NCI-H1105 (cell line): ENCODE results near the gene TXNL4B.
A peak's percentile ranks its signal among the peaks of the same experiment; 100 is the strongest.
"Not testable (repeated sequence)": the region's sequence is repeated elsewhere in the genome, so short reads cannot be mapped to it uniquely, and the experiment has no call there.

ENCODE experiments used
- DNase-seq: peaks from one replicate; lab custom pipeline; 2025; lab: John Stamatoyannopoulos, UW

The TXNL4B gene

GRCh38 chr16:72112452-72112792 is 19.0 kb upstream of the TXNL4B start:
- no peak for DNase-seq

GRCh38 chr16:72111657-72112451 is 18.4 kb upstream of the TXNL4B start:
- no peak for DNase-seq

GRCh38 chr16:72110662-72111615 is 17.5 kb upstream of the TXNL4B start:
- DNase-seq = no peak

- no peak for DNase-seq
These were observed 16.6 kb upstream of the TXNL4B start for GRCh38 chr16:72109966-72110530.

DNA sequence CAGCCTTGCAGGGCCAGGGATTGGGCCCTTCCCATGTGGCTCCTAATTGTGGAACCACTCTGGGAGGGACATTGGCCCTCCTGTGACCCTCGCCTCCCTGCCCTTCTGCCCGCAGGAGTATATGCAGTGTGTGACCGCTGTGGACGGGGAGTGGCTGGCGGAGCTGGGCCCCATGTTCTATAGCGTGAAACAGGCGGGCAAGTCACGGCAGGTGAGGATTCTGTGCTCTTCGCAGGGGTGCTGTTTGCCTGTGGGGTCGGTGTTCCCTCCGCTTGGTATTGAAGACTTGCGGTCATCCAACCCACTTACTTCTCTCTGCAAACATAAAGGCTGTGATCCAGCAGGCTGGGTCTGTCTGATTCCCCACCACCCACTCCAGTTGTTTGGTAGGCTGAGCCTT is 15.9 kb upstream of the TXNL4B start:
- DNase-seq = no peak

DNA sequence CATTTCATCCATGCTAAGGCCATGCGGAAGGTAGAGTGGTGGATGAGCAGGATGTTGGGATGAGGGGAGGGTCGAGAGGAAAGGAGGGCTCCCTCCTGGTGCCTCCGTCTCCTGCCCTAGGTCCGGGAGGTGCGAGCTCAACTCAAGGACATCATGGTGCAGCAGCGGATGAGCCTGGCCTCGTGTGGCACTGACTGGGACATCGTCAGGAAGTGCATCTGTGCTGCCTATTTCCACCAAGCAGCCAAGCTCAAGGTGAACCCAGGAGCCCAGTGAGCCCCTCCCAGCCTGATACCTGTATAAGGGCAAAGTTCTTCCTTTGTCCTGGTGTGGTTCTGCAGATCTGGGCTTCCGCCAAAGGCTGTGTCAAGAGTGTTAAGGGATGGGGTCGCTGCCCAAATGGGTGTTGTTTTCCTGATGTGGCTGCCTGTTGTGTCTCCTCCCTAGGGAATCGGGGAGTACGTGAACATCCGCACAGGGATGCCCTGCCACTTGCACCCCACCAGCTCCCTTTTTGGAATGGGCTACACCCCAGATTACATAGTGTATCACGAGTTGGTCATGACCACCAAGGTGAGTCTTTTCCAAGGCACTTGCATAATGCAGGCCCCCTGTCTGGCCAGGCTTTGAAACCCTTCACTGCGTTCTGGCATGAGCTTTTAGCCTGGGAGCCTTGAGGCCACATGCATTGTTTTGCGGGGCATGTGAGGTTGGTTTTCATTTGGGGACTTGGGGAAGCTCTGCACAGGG is 15.1 kb upstream of the TXNL4B start:
- no peak for DNase-seq

DNA sequence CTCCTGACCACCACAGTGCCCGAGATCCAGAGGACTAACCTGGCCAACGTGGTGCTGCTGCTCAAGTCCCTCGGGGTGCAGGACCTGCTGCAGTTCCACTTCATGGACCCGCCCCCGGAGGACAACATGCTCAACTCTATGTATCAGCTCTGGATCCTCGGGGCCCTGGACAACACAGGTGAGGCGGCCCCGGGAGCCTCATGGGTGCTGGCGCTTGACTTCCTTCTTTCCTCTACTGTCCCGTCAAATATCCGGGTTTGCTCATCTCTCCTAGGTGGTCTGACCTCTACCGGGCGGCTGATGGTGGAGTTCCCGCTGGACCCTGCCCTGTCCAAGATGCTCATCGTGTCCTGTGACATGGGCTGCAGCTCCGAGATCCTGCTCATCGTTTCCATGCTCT is 14.0 kb upstream of the TXNL4B start:
- no peak for DNase-seq

DNA sequence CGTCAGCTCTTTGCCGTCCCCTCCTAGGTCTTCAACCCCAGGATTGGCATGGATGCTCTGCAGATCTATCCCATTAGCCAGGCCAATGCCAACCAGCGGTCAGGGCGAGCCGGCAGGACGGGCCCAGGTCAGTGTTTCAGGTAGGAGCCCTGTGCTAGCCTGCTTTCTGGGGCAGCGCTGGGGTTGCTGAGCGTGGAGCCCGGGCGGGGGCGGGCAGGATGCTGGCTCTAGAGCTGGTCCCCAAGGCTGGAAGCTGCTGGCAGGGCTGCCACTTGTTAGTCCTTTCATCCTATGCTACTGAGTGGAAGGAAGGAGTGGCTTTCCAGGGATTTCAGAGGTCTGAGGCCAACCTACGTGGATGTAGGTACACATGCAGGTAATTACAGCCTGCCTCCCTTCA is 12.6 kb upstream of the TXNL4B start:
- DNase-seq = no peak

DNA sequence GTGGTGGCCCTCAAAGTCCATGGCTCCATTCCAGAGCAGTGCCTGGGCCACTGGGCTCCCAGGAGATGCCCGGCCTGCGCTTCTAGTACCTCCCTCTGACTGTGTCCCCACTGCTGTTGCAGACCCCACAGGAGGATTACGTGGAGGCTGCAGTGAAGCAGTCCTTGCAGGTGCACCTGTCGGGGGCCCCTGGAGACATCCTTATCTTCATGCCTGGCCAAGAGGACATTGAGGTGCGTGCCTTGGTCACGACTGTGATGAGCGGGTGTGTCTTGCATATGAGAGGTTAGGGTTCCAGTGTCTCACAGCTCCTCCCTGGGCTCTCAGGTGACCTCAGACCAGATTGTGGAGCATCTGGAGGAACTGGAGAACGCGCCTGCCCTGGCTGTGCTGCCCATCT is 11.5 kb upstream of the TXNL4B start:
- DNase-seq = no peak

- no peak for DNase-seq
These were observed 7.8 kb upstream of the TXNL4B start for GRCh38 chr16:72101195-72101594.

DNA sequence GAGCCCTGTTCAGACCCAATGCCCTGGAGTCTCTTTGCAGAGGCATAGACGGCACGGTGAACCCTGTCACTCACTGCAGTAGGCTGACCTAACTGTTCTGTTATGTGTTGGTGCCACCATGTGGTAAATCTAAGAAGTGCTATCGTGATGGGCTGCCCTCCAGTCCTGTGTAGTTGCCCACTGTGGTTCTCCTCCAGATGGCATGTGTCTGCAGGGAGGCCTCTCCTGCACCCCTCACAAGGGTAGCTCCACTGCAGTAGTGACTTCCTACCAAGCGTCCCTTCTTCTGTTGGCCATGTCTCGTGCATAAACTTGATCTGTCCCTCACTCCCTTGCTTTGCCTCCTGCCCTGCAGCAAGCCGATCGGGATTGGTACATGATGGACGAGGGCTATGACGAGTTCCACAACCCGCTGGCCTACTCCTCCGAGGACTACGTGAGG is 6.0 kb upstream of the TXNL4B start:
- peak; percentile 2 for DNase-seq

DNA sequence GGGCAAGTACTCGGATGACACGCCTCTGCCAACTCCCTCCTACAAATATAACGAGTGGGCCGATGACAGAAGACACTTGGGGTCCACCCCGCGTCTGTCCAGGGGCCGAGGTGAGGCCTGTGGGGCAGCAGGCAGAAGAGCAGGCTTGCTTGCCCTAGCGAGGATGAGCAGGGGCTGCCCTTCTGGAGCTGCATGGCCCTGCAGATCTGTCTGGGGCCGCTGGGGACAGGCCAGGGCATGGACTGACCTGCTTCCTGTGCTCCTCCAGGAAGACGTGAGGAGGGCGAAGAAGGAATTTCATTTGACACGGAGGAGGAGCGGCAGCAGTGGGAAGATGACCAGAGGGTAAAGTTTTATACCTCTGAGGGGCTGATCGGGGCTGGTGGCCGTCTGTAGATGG is 5.5 kb upstream of the TXNL4B start:
- no peak for DNase-seq

DNA sequence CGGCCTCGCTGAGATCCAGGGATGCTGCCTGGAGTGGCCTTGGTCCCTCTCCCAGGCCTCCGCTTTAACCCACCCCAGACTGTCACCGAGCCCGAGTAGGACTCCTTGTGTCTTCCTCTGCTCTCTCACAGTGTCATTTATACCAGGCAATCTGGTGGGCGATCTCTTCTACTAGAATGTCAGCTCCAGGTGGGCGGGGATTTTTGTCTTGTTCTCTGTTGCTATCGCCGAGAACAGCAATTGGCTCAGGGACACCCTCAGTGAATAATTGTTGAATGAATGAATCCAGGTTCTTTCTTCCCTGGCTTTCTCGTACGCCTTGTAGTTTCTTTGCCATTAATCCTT is 818 bp upstream of the TXNL4B start:
- no peak for DNase-seq

GRCh38 chr16:72092832-72093447 is 480 bp downstream of the TXNL4B start:
- DNase-seq = no peak

- DNase-seq = no peak
These were observed 2.2 kb downstream of the TXNL4B start for GRCh38 chr16:72091217-72091616.

DNA sequence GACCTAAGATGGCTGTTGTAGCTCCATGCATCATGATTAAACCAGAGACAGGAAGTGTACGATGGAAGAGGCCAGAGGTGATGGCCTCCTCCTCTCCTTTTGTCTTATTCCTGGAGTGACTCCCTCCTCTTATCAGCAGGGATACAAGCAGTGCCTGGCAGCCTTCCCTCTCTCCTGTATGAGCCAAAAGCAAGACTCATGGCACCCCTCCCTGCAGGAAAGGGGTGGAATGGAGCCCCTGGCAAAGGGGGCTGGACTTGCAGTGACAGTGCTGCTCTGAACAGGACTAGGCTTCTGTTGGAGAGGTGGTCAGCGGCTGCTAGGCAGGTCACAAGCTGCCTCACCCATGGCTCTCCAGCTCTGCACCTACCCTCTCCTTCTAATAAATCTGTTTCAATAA is 8.4 kb downstream of the TXNL4B start:
- no peak for DNase-seq

- DNase-seq = no peak
These were observed 9.0 kb downstream of the TXNL4B start for GRCh38 chr16:72084445-72084844.

DNA sequence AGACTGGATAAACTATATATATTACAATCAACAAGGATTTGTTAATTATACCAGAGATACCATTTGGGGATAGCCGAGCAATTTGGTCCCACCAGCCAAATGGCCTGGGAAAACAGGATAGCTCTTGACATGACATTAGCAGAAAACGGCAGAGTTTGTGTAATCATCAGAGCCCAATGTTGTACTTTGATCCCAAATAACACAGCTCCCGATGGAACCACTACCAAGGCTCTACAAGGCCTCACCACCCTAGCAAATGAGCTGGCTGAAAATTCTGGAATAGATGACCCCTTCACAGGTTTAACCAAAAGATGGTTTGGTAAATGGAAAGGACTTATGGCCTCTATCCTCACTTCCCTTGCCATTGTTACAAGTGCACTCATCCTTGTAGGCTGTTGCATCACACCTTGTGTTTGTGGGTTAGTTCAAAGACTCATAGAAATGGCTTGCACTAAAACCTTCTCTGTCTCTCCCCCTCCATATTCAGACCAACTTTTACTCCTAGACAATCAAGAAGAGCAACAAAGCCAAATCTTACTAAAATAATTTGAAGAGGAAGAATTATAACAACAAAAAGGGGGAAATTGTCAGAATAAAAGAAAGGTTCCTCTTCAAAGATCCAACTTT is 9.5 kb downstream of the TXNL4B start:
- no peak for DNase-seq

DNA sequence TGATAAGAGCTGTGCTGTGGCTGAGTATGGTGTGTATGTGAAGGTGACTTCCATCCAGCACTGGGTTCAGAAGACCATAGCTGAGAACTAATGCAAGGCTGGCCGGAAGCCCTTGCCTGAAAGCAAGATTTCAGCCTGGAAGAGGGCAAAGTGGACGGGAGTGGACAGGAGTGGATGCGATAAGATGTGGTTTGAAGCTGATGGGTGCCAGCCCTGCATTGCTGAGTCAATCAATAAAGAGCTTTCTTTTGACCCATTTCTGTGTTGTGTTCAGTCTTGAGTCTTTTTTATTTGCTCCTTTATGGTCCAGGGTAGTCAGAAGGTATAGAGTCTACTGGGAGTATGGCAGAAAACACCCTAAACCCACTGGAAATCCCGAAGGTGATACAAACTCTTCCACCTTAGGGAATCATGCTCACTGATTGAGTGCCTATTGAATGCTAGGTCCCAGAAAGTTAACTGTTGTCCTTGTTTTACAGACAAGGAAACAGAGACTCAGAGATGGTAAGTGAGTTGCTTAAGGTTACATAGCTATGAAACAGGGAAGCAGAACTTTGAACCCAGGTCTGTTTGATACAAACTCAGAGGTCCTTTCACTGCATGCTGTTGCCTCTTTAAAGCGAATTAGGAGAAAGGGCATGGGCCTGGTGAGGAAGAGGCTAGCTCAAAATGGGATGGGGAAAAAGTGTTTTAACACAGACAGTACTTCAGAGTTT is 16.3 kb downstream of the TXNL4B start:
- not testable (repeated sequence) for DNase-seq

DNA sequence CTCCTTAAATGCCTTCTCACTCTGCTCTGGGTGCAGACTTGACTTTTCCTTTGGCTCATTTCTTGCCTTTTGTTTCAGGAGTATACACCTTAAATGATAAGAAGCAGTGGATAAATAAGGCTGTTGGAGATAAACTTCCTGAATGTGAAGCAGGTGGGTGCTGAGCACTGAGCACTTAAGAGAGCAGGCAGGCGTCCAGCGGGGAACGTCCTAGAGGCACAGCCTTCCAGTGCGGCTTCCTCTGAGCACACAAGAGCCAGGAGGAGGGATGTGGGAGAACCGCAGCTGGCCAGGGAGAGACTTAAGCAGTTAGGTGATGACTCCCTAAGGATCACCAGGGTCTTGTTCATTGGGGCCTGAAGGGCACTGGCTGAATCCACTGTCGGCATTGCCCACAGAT is 18.4 kb downstream of the TXNL4B start:
- DNase-seq = not testable (repeated sequence)
